ENCODE data around the gene RBM20. TPM values are rescaled to one million over a fixed set of nuclear protein-coding genes. Genes with fewer than 3 reads are reported as not detected.
"Not testable (repeated sequence)": the region's sequence is repeated elsewhere in the genome, so short reads cannot be mapped to it uniquely, and the experiment has no call there.

Gene RBM20
- total RNA-seq, 1 donor from 2014 or later: 0.58 TPM

- no peak for DNase-seq (ENCODE audit: low read depth, low spot score)
- TF ChIP-seq CTCF (conservative IDR thresholded peaks at IDR 0.05): no peak
- no peak overlapping the region for H3K4me3 Mint-ChIP-seq
- H3K27ac Mint-ChIP-seq (ENCODE audit: unreplicated experiment): no peak overlapping the region
- H3K9me3 Mint-ChIP-seq: no peaks in the 10 kb centered on the region
- H3K4me1 Mint-ChIP-seq: no peaks in the 10 kb centered on the region
- H3K36me3 Mint-ChIP-seq (ENCODE audit: low read depth): no peaks in the 10 kb centered on the region
- H3K27me3 Mint-ChIP-seq (ENCODE audit: low read depth): peaks cover 43% of the 10 kb centered on the region
These were observed 8.5 kb downstream of the RBM20 start for GRCh38 chr10:110652475-110653118.

GRCh38 chr10:110655320-110655719 lies 11.2 kb downstream of the RBM20 start:
- Mint-ChIP-seq H3K9me3 (no peaks in the 10 kb centered on the region), H3K27me3 (ENCODE audit: low read depth) (peaks cover 18% of the 10 kb centered on the region), H3K27ac (ENCODE audit: unreplicated experiment) (no peak overlapping the region), H3K4me1 (no peaks in the 10 kb centered on the region), H3K4me3 (no peak overlapping the region), H3K36me3 (ENCODE audit: low read depth) (no peaks in the 10 kb centered on the region)
- DNase-seq (ENCODE audit: low read depth, low spot score): no peak
- TF ChIP-seq CTCF (conservative IDR thresholded peaks at IDR 0.05): no peak

GRCh38 chr10:110656612-110657011 lies 12.5 kb downstream of the RBM20 start:
- Mint-ChIP-seq H3K27me3 (ENCODE audit: low read depth) (peaks cover 13% of the 10 kb centered on the region), H3K4me1 (no peaks in the 10 kb centered on the region), H3K9me3 (no peaks in the 10 kb centered on the region), H3K4me3 (no peak overlapping the region), H3K36me3 (ENCODE audit: low read depth) (no peaks in the 10 kb centered on the region), H3K27ac (ENCODE audit: unreplicated experiment) (no peak overlapping the region)
- no peak for TF ChIP-seq CTCF (conservative IDR thresholded peaks at IDR 0.05)
- DNase-seq (ENCODE audit: low read depth, low spot score): no peak

GRCh38 chr10:110657973-110658691 lies 14.0 kb downstream of the RBM20 start:
- no peak for TF ChIP-seq CTCF (conservative IDR thresholded peaks at IDR 0.05)
- DNase-seq (ENCODE audit: low read depth, low spot score): no peak
- no peak overlapping the region for H3K4me3 Mint-ChIP-seq
- H3K9me3 Mint-ChIP-seq: no peaks in the 10 kb centered on the region
- no peaks in the 10 kb centered on the region for H3K4me1 Mint-ChIP-seq
- peaks cover 13% of the 10 kb centered on the region for H3K27me3 Mint-ChIP-seq (ENCODE audit: low read depth)
- no peaks in the 10 kb centered on the region for H3K36me3 Mint-ChIP-seq (ENCODE audit: low read depth)
- peak overlapping the region; percentile 39 for H3K27ac Mint-ChIP-seq (ENCODE audit: unreplicated experiment)

GRCh38 chr10:110659558-110659957 lies 15.4 kb downstream of the RBM20 start:
- TF ChIP-seq CTCF (conservative IDR thresholded peaks at IDR 0.05): no peak
- Mint-ChIP-seq H3K4me3 (no peak overlapping the region), H3K27ac (ENCODE audit: unreplicated experiment) (no peak overlapping the region), H3K36me3 (ENCODE audit: low read depth) (no peaks in the 10 kb centered on the region), H3K4me1 (no peaks in the 10 kb centered on the region), H3K9me3 (no peaks in the 10 kb centered on the region), H3K27me3 (ENCODE audit: low read depth) (peaks cover 10% of the 10 kb centered on the region)
- no peak for DNase-seq (ENCODE audit: low read depth, low spot score)

- not testable (repeated sequence) for H3K4me3 Mint-ChIP-seq; H3K36me3 Mint-ChIP-seq (ENCODE audit: low read depth); H3K9me3 Mint-ChIP-seq; H3K27ac Mint-ChIP-seq (ENCODE audit: unreplicated experiment); H3K4me1 Mint-ChIP-seq; H3K27me3 Mint-ChIP-seq (ENCODE audit: low read depth); DNase-seq (ENCODE audit: low read depth, low spot score)
These were observed 16.2 kb downstream of the RBM20 start for GRCh38 chr10:110660289-110660688.
